Gastroesophageal sphincter (tissue), 3 donors: Measurements from ENCODE around the gene NKX2-2.

ENCODE experiments used
- CTCF ChIP-seq, 4 experiments: fragments of 200-600 bp in 2 of 4; fragments of 450-650 bp in 2 of 4; sonication (generic) in 1 of 4; IDR thresholded peaks; one replicate each; pipeline ENCODE4 v1.5.1; 2017 to 2019; ENCODE audit warnings: antibody characterized with exemption in 4 of 4, mild to moderate bottlenecking in 2 of 4, moderate library complexity in 2 of 4
- EP300 ChIP-seq: sonication (generic); formaldehyde crosslinking; IDR thresholded peaks from one replicate; pipeline ENCODE4 v1.6.1; 2017; ENCODE audit warnings: antibody characterized with exemption, mild to moderate bottlenecking
- POLR2A ChIP-seq, 2 donors: fragments of 450-650 bp; IDR thresholded peaks; one replicate each; pipeline ENCODE4 v1.6.1; 2017; ENCODE audit warnings: antibody characterized with exemption in 2 of 2, mild to moderate bottlenecking in 2 of 2, moderate library complexity in 1 of 2
- POLR2AphosphoS5 ChIP-seq: sonication (generic); formaldehyde crosslinking; IDR thresholded peaks from one replicate; pipeline ENCODE4 v1.6.1; 2017; ENCODE audit warnings: antibody characterized with exemption

DNA sequence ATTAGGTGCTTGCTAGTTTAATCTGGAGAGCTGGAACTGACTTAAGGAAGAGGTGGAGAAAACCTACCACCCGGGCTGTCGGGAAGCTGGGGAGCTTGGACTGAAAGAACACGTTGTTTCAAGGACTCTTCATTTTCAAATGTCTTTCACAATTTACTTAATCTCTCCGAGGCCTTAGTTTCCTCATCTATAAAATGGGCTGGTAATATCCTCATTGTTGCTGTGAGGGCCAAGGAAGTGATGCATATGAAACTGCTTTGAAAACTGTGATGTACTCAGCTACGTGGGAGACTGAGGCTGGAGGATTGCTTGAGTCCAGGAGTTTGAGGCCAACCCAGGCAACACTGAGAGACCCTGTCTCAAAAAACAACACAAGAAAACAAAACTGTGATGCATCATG, 36.7 kb upstream of the NKX2-2 start:
- no peak for TF ChIP-seq CTCF (IDR thresholded peaks at IDR 0.05)
- TF ChIP-seq POLR2AphosphoS5: no peak
- no peak for TF ChIP-seq POLR2A (IDR thresholded peaks at IDR 0.05)
- no peak for TF ChIP-seq EP300
